Endothelial cell (in vitro differentiated cells): Measurements from ENCODE around the gene B9D2. TPM values are rescaled to one million over a fixed set of nuclear protein-coding genes. Genes with fewer than 3 reads are reported as not detected.
"Not testable (repeated sequence)": the region's sequence is repeated elsewhere in the genome, so short reads cannot be mapped to it uniquely, and the experiment has no call there.

Experiments
- DNase-seq: peaks from one replicate; pipeline ENCODE4 v3.0.0; 2021; ENCODE audit warnings: low spot score
- H3K27ac Mint-ChIP-seq: one replicate; pipeline ENCODE4 v1.8.0; 2021; ENCODE audit warnings: mixed read lengths, inconsistent platforms; ENCODE audit not compliant: unreplicated experiment
- H3K27me3 Mint-ChIP-seq: one replicate; pipeline ENCODE4 v1.8.0; 2021; ENCODE audit warnings: mild to moderate bottlenecking, moderate library complexity, mixed read lengths, inconsistent platforms; ENCODE audit not compliant: unreplicated experiment
- H3K36me3 Mint-ChIP-seq: one replicate; pipeline ENCODE4 v1.8.0; 2021; ENCODE audit warnings: mild to moderate bottlenecking, low read depth, mixed read lengths, inconsistent platforms; ENCODE audit not compliant: unreplicated experiment
- H3K4me1 Mint-ChIP-seq: one replicate; pipeline ENCODE4 v1.8.0; 2021; ENCODE audit warnings: mild to moderate bottlenecking, mixed read lengths, inconsistent platforms; ENCODE audit not compliant: unreplicated experiment
- H3K4me3 Mint-ChIP-seq: one replicate; pipeline ENCODE4 v1.8.0; 2021; ENCODE audit warnings: mild to moderate bottlenecking, mixed read lengths, inconsistent platforms; ENCODE audit not compliant: unreplicated experiment
- H3K9me3 Mint-ChIP-seq: one replicate; pipeline ENCODE4 v1.8.0; 2021; ENCODE audit warnings: mixed read lengths, inconsistent platforms; ENCODE audit not compliant: unreplicated experiment
- total RNA-seq: library from RNA; stranded (reverse); fragmentation: NEBNext Ultra II Directional; extraction: Animal tissue kit (Norgen Biotek cat#: 25700); gene quantifications from one replicate; pipeline ENCODE4 v1.2.1, GENCODE V29; 2021; ENCODE audit not compliant: unreplicated experiment
- TF ChIP-seq, protein P1 (sequence below): fragments of 200-600 bp; sonication (generic); IDR thresholded peaks from one replicate; pipeline ENCODE4 v1.5.0; 2021; ENCODE audit warnings: antibody characterized with exemption; ENCODE audit not compliant: unreplicated experiment

Gene B9D2
- total RNA-seq, 1 donor from 2014 or later = 6.8 TPM

DNA sequence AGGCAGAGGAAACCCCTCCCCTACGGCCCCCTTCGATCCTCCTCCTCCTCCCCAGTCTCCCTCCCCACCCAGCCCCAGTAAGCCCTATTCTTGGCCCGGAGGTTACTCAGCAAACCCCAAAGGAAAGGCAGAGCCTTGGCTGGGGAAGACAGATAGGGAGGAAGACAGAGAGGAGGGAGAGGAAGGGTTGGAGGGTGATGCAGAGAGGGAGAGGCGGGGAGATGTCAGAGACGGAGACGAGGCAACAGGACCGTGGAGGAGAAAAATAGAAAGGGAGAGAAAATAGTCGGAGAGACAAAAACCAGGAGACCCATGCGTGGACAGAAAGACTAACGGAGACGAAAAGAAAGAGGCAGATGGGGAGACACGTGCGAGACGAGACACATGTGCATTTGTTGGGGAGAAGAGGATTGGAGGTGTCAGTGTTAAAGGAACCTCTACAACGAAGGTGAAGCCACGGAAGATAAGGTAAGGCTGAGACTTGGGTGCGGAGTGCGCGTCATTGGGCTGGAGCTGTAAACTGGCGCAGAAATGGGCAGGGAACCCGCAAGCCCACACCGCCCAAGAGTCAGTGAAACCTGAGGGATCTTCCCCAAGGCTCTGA, 13.1 kb downstream of the B9D2 start:
- DNase-seq = no peak
- peak overlapping the region; percentile 89 for H3K27ac Mint-ChIP-seq
- H3K4me1 Mint-ChIP-seq = peaks cover 31% of the 10 kb centered on the region
- H3K27me3 Mint-ChIP-seq = peaks cover 22% of the 10 kb centered on the region
- H3K36me3 Mint-ChIP-seq = peaks cover 29% of the 10 kb centered on the region
- TF ChIP-seq, protein P1, sequence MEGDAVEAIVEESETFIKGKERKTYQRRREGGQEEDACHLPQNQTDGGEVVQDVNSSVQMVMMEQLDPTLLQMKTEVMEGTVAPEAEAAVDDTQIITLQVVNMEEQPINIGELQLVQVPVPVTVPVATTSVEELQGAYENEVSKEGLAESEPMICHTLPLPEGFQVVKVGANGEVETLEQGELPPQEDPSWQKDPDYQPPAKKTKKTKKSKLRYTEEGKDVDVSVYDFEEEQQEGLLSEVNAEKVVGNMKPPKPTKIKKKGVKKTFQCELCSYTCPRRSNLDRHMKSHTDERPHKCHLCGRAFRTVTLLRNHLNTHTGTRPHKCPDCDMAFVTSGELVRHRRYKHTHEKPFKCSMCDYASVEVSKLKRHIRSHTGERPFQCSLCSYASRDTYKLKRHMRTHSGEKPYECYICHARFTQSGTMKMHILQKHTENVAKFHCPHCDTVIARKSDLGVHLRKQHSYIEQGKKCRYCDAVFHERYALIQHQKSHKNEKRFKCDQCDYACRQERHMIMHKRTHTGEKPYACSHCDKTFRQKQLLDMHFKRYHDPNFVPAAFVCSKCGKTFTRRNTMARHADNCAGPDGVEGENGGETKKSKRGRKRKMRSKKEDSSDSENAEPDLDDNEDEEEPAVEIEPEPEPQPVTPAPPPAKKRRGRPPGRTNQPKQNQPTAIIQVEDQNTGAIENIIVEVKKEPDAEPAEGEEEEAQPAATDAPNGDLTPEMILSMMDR = no peak
- peak overlapping the region; percentile 99 for H3K4me3 Mint-ChIP-seq
- peaks cover 4% of the 10 kb centered on the region for H3K9me3 Mint-ChIP-seq

DNA sequence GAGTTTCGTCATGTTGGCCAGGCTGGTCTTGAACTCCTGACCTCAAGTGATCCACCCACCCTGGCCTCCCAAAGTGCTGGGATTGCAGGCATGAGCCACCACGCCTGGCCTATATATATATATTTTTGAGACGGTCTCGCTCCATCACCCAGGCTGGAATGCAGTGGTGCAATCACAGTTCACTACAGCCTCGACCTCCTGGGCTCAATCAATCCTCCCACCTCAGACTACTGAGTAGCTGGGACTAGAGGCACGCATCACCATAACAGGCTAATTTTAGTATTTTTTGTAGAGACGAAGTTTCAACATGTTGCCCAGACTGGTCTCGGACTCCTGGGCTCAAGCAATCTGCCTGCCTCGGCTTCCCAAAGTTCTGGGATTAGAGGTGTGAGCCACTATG, 17.0 kb downstream of the B9D2 start:
- H3K4me3 Mint-ChIP-seq = not testable (repeated sequence)

DNA sequence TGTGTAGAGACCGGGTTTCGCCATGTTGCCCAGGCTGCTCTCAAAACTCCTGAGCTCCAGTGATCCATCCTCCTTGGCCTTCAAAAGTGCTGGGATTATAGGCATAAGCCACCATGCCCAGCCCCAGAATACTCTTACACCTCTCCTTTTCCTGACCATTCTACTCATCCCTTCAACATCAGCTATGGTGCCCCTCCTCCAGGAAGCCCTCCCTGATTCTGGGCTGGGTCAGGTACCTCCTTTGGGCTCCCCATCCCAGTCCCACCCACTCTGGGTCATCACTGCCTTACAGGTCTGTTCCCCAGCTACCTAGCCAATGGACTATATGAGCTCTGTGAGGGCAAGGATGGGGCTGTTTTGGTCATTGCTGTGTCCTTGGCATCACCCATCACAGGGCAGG, 19.8 kb downstream of the B9D2 start:
- Mint-ChIP-seq H3K9me3 (no peaks in the 10 kb centered on the region), H3K27ac (peak overlapping the region; percentile 48), H3K27me3 (peaks cover 8% of the 10 kb centered on the region), H3K36me3 (peaks cover 40% of the 10 kb centered on the region), H3K4me1 (peaks cover 4% of the 10 kb centered on the region), H3K4me3 (peak overlapping the region; percentile 73)
- DNase-seq = no peak
- TF ChIP-seq, protein P1 = no peak

More for the DNA sequence above, 17.0 kb downstream of the B9D2 start:
- not testable (repeated sequence) for H3K9me3 Mint-ChIP-seq, DNase-seq, H3K27ac Mint-ChIP-seq
- H3K36me3 Mint-ChIP-seq = peaks cover 34% of the 10 kb centered on the region
- peaks cover 21% of the 10 kb centered on the region for H3K4me1 Mint-ChIP-seq
- H3K27me3 Mint-ChIP-seq = peaks cover 16% of the 10 kb centered on the region

DNA sequence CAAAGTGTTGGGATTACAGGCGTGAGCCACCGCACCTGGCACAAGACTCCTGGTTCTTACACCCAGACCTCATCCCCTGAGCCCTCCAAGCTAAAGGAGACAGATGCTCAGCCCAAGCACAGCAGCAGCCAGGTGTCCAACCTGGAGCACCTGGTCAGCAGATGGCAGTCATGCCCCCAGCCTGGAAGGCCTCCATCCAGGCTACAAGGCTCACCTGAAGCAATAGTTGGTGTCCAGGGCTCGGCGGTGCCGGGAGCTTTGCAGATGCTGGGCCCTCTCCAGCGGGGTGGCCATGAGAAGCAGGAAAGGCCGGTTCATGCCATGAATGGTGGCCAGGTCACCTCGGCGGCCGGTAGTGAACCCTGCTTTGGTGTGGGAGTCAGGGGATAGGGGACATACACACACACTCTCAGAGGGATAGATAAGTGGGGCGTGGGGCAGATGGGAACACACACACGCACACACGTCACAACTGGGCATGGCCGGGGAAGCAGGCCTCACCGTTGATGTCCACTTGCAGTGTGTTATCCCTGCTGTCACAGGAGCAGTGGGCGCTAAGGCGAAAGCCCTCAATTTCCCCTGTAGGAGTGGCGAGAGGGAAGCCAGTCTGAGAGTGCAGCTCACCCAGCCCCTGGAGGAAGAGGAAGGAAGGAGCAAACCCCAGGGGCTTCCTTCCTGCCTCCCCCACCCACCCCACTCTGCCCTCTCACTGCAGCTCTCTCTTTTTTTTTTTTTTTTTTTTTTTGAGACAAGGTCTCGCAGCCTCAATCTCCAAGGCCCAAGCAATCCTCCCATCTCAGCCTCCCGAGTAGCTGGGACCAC, 22.1 kb downstream of the B9D2 start:
- no peak overlapping the region for H3K27ac Mint-ChIP-seq
- TF ChIP-seq, protein P1 = no peak
- H3K4me3 Mint-ChIP-seq = no peak overlapping the region
- peaks cover 37% of the 10 kb centered on the region for H3K36me3 Mint-ChIP-seq
- H3K27me3 Mint-ChIP-seq = peaks cover 8% of the 10 kb centered on the region
- no peaks in the 10 kb centered on the region for H3K4me1 Mint-ChIP-seq
- DNase-seq = no peak
- no peaks in the 10 kb centered on the region for H3K9me3 Mint-ChIP-seq

DNA sequence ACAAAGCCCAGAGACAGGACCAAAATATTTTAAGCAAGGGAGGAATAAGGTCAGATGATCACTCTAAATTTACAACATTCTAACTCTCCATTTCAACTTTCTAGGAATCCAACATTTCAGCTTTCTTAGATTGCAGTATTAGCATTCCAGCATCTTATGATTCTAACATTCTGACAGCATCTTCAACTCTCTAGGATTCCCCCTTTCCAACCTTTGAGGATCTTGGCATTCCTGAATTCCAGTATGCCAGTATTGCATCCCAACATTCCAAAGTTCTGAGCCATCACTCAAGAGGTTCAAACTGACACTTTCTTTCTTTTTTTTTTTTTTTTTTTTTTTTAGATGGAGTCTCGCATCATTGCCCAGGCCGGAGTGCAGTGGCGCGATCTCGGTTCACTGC, 24.0 kb downstream of the B9D2 start:
- DNase-seq = no peak
- H3K9me3 Mint-ChIP-seq = no peaks in the 10 kb centered on the region
- H3K4me1 Mint-ChIP-seq = no peaks in the 10 kb centered on the region
- peaks cover 33% of the 10 kb centered on the region for H3K36me3 Mint-ChIP-seq
- peak overlapping the region; percentile 67 for H3K4me3 Mint-ChIP-seq
- TF ChIP-seq, protein P1 = no peak
- no peak overlapping the region for H3K27ac Mint-ChIP-seq
- H3K27me3 Mint-ChIP-seq = peaks cover 8% of the 10 kb centered on the region
